HEK293 (cell line): ENCODE results near the gene ASAH2.

Experiments used
- CTCF ChIA-PET: fragments of 350-600 bp; formaldehyde crosslinking; extraction: SDS; loops from one replicate; lab custom pipeline; 2021; ENCODE audit warnings: antibody characterized with exemption; lab: Yijun Ruan, JAX
- POLR2A ChIA-PET: fragments of 300-600 bp; formaldehyde crosslinking; extraction: SDS; loops from one replicate; lab custom pipeline; 2020; ENCODE audit warnings: antibody characterized with exemption, inconsistent platforms; lab: Yijun Ruan, JAX
- H3K27ac ChIP-seq: fragments of 200-500 bp; sonication (Bioruptor generic); 2 replicates; pipeline ENCODE4 v1.5.1; 2014; ENCODE audit warnings: low read depth, low read length, control low read depth, inconsistent platforms; ENCODE audit errors: extremely low read depth
- H3K36me3 ChIP-seq, 2 experiments: fragments of 200-500 bp in 1 of 2; sonication (Bioruptor generic) in 1 of 2; 1 replicate in 1 of 2; 2 replicates in 1 of 2; pipeline ENCODE4 v1.5.1; 2014 to 2017; ENCODE audit warnings: inconsistent platforms in 2 of 2, low read length in 2 of 2; ENCODE audit not compliant: control insufficient read depth in 2 of 2, insufficient read depth in 1 of 2
- H3K4me1 ChIP-seq: fragments of 200-500 bp; sonication (Bioruptor generic); 2 replicates; pipeline ENCODE4 v1.5.1; 2014; ENCODE audit warnings: mild to moderate bottlenecking, low read length, inconsistent platforms; ENCODE audit not compliant: control insufficient read depth, insufficient read depth
- H3K4me3 ChIP-seq: 2 replicates; pipeline ENCODE4 v1.5.1; 2011; ENCODE audit warnings: low read depth, mild to moderate bottlenecking, control low read depth, low read length, moderate library complexity
- H3K9me3 ChIP-seq: fragments of 200-500 bp; sonication (Bioruptor generic); 2 replicates; pipeline ENCODE4 v1.5.1; 2014; ENCODE audit warnings: low read depth, low read length, inconsistent platforms; ENCODE audit not compliant: control insufficient read depth, insufficient read depth
- BCL11B ChIP-seq: fragments of 450-650 bp; formaldehyde crosslinking; IDR thresholded peaks from 2 replicates; pipeline ENCODE4 v1.5.1; 2016; ENCODE audit warnings: low read depth, missing biosample characterization, missing genetic modification characterization
- GFI1B ChIP-seq: fragments of 450-650 bp; formaldehyde crosslinking; IDR thresholded peaks from 2 replicates; pipeline ENCODE4 v1.5.1; 2016; ENCODE audit warnings: missing biosample characterization, missing genetic modification characterization
- GLIS2 ChIP-seq: fragments of 450-650 bp; formaldehyde crosslinking; IDR thresholded peaks from 2 replicates; pipeline ENCODE4 v1.5.1; 2016; ENCODE audit warnings: missing biosample characterization, missing genetic modification characterization
- PRDM1 ChIP-seq: fragments of 450-650 bp; formaldehyde crosslinking; IDR thresholded peaks from 2 replicates; pipeline ENCODE4; 2016; ENCODE audit warnings: missing biosample characterization, missing genetic modification characterization
- YY1 ChIP-seq: fragments of 450-650 bp; formaldehyde crosslinking; IDR thresholded peaks from 2 replicates; pipeline ENCODE4 v1.5.1; 2018; ENCODE audit warnings: missing biosample characterization, missing genetic modification characterization
- ZBTB11 ChIP-seq: fragments of 450-650 bp; formaldehyde crosslinking; conservative IDR thresholded peaks from 2 replicates; pipeline ENCODE4 v1.5.1; 2016; ENCODE audit warnings: low read depth, missing biosample characterization, missing genetic modification characterization
- ZBTB21 ChIP-seq: fragments of 450-650 bp; formaldehyde crosslinking; IDR thresholded peaks from 2 replicates; pipeline ENCODE4 v1.5.1; 2017; ENCODE audit warnings: missing biosample characterization, missing genetic modification characterization
- ZBTB48 ChIP-seq: fragments of 450-650 bp; formaldehyde crosslinking; IDR thresholded peaks from 2 replicates; pipeline ENCODE4 v1.5.1; 2016; ENCODE audit warnings: missing biosample characterization, missing genetic modification characterization
- ZNF114 ChIP-seq: fragments of 450-650 bp; formaldehyde crosslinking; IDR thresholded peaks from 2 replicates; pipeline ENCODE4 v1.5.0; 2017; ENCODE audit warnings: missing biosample characterization, missing genetic modification characterization
- ZNF280D ChIP-seq: fragments of 450-650 bp; formaldehyde crosslinking; IDR thresholded peaks from 2 replicates; pipeline ENCODE4 v1.5.1; 2016; ENCODE audit warnings: missing biosample characterization, missing genetic modification characterization
- ZNF302 ChIP-seq: fragments of 450-650 bp; formaldehyde crosslinking; IDR thresholded peaks from 2 replicates; pipeline ENCODE4 v1.5.1; 2016; ENCODE audit warnings: missing biosample characterization, missing genetic modification characterization, low read depth
- ZNF362 ChIP-seq: fragments of 450-650 bp; formaldehyde crosslinking; IDR thresholded peaks from 2 replicates; pipeline ENCODE4 v1.5.1; 2016; ENCODE audit warnings: missing biosample characterization, missing genetic modification characterization
- ZNF37A ChIP-seq: fragments of 450-650 bp; IDR thresholded peaks from 2 replicates; pipeline ENCODE4 v1.5.1; 2018; ENCODE audit warnings: missing biosample characterization, missing genetic modification characterization
- ZNF426 ChIP-seq: fragments of 450-650 bp; formaldehyde crosslinking; IDR thresholded peaks from 2 replicates; pipeline ENCODE4 v1.5.1; 2017; ENCODE audit warnings: missing biosample characterization, missing genetic modification characterization, mild to moderate bottlenecking, inconsistent platforms, moderate library complexity
- ZNF561 ChIP-seq: fragments of 450-650 bp; IDR thresholded peaks from 2 replicates; pipeline ENCODE4 v1.5.1; 2018; ENCODE audit warnings: missing biosample characterization, missing genetic modification characterization, borderline replicate concordance
- ZNF610 ChIP-seq: fragments of 450-650 bp; formaldehyde crosslinking; IDR thresholded peaks from 2 replicates; pipeline ENCODE4 v1.5.1; 2016; ENCODE audit warnings: missing biosample characterization, missing genetic modification characterization, borderline replicate concordance
- ZNF677 ChIP-seq: fragments of 450-650 bp; IDR thresholded peaks from 2 replicates; pipeline ENCODE4 v1.5.0; 2018; ENCODE audit warnings: missing biosample characterization, mild to moderate bottlenecking, missing genetic modification characterization, moderate library complexity
- ZNF776 ChIP-seq: fragments of 450-650 bp; formaldehyde crosslinking; IDR thresholded peaks from 2 replicates; pipeline ENCODE4 v1.5.0; 2017; ENCODE audit warnings: missing biosample characterization, missing genetic modification characterization, borderline replicate concordance
- ZNF791 ChIP-seq: fragments of 450-650 bp; formaldehyde crosslinking; IDR thresholded peaks from 2 replicates; pipeline ENCODE4 v1.5.1; 2016; ENCODE audit warnings: missing biosample characterization, missing genetic modification characterization
- ZSCAN4 ChIP-seq: fragments of 450-650 bp; formaldehyde crosslinking; IDR thresholded peaks from 2 replicates; pipeline ENCODE4 v1.5.1; 2017; ENCODE audit warnings: missing biosample characterization, missing genetic modification characterization
- TF ChIP-seq, protein P1 (sequence below): fragments of 450-650 bp; formaldehyde crosslinking; IDR thresholded peaks from 2 replicates; pipeline ENCODE4 v1.5.1; 2016; ENCODE audit warnings: missing biosample characterization, missing genetic modification characterization

The ASAH2 gene

DNA sequence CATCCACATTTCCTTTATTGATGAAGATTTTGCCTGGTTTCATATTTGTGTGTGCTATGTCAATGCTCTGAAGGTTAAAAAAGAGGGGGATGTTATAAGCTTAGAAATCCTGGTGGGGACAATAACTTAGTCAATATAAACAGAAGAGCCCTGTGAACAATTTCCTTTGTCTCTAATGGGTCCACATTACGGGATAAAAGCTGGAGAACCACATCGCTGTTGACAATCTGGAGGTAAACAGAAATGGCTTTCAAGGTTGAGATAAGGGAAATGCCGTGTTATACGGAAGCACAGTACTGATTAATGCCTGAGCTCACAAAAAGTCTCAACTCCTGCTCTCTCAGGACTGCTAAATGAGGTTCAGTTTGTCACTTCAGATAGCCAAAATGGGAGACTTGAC is 16.8 kb downstream of the ASAH2 start (continued):
- TF ChIP-seq YY1 (tag by site-specific recombination) (no peak), ZNF791 (tag by site-specific recombination) (no peak), ZNF426 (tag by site-specific recombination) (no peak), ZBTB21 (tag by site-specific recombination) (no peak), ZNF280D (tag by site-specific recombination) (no peak)

- no peak for TF ChIP-seq ZNF37A (tag by site-specific recombination)
- no peak for TF ChIP-seq ZBTB11 (tag by site-specific recombination)
- TF ChIP-seq ZSCAN4 (tag by site-specific recombination) = no peak
- no peak for TF ChIP-seq BCL11B (tag by site-specific recombination)
- TF ChIP-seq ZNF677 (tag by site-specific recombination) = no peak
- TF ChIP-seq PRDM1 (tag by site-specific recombination) = no peak
- ChIA-PET CTCF (interaction anchor here (0.5 to 0.7 kb wide), 3 partner anchors 10 to 686 kb away, joined by 3 to 4 read pairs (median 4); no protein-coding TSS in a partner anchor), POLR2A (no interaction called here)
- H3K36me3 ChIP-seq = no peaks in the 10 kb centered on the region
- H3K9me3 ChIP-seq = no peaks in the 10 kb centered on the region
- H3K27ac ChIP-seq = no peak overlapping the region
- no peak overlapping the region for H3K4me3 ChIP-seq
- no peaks in the 10 kb centered on the region for H3K4me1 ChIP-seq
Measured at GRCh38 chr10:50232261-50232639, 19.1 kb downstream of the ASAH2 start.

- Histone ChIP-seq H3K4me3 (no peak overlapping the region), H3K9me3 (no peaks in the 10 kb centered on the region), H3K36me3 (no peaks in the 10 kb centered on the region), H3K27ac (no peak overlapping the region), H3K4me1 (no peaks in the 10 kb centered on the region)
- ChIA-PET POLR2A (no interaction called here), CTCF (interaction anchor here (0.6 kb wide), 1 partner anchor 9 kb away, joined by 4 read pairs; no protein-coding TSS in a partner anchor)
- TF ChIP-seq ZNF114 (tag by site-specific recombination) (no peak), ZNF776 (tag by site-specific recombination) (no peak), ZNF302 (no peak), GFI1B (no peak), ZNF362 (tag by site-specific recombination) (no peak), ZBTB48 (tag by site-specific recombination) (no peak), GLIS2 (tag by site-specific recombination) (no peak), ZNF561 (tag by site-specific recombination) (no peak), ZNF610 (tag by site-specific recombination) (no peak)
- TF ChIP-seq, protein P1, sequence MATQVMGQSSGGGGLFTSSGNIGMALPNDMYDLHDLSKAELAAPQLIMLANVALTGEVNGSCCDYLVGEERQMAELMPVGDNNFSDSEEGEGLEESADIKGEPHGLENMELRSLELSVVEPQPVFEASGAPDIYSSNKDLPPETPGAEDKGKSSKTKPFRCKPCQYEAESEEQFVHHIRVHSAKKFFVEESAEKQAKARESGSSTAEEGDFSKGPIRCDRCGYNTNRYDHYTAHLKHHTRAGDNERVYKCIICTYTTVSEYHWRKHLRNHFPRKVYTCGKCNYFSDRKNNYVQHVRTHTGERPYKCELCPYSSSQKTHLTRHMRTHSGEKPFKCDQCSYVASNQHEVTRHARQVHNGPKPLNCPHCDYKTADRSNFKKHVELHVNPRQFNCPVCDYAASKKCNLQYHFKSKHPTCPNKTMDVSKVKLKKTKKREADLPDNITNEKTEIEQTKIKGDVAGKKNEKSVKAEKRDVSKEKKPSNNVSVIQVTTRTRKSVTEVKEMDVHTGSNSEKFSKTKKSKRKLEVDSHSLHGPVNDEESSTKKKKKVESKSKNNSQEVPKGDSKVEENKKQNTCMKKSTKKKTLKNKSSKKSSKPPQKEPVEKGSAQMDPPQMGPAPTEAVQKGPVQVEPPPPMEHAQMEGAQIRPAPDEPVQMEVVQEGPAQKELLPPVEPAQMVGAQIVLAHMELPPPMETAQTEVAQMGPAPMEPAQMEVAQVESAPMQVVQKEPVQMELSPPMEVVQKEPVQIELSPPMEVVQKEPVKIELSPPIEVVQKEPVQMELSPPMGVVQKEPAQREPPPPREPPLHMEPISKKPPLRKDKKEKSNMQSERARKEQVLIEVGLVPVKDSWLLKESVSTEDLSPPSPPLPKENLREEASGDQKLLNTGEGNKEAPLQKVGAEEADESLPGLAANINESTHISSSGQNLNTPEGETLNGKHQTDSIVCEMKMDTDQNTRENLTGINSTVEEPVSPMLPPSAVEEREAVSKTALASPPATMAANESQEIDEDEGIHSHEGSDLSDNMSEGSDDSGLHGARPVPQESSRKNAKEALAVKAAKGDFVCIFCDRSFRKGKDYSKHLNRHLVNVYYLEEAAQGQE (tag by site-specific recombination) = no peak
Measured at GRCh38 chr10:50231515-50232260, 19.6 kb downstream of the ASAH2 start.
